Gastrocnemius medialis (tissue), 4 donors: ENCODE data around the gene PFN1. TPM values are rescaled to one million over a fixed set of nuclear protein-coding genes. Genes with fewer than 3 reads are reported as not detected.
A peak's percentile ranks its signal among the peaks of the same experiment; 100 is the strongest.

Experiments used
- ATAC-seq, 2 donors: fragments of 150-250 bp; one replicate each; pipeline ENCODE4 v1.9.1; 2016
- DNase-seq, 2 donors: peaks; one replicate each; pipeline ENCODE4 v3.0.0-alpha.2; 2019
- H3K27ac ChIP-seq, 4 donors: fragments of 200-600 bp; sonication (generic); 1 replicate in 1 of 4; 2 replicates in 3 of 4; pipeline ENCODE4 v1.5.1; 2016 to 2018; ENCODE audit warnings: mild to moderate bottlenecking in 2 of 4, moderate library complexity in 1 of 4
- H3K27me3 ChIP-seq, 3 donors: fragments of 200-600 bp; sonication (generic) in 2 of 3; 1 replicate in 1 of 3; 2 replicates in 2 of 3; pipeline versions ENCODE4 v1.5.1 to v1.6.0; 2016 to 2019; ENCODE audit warnings: mild to moderate bottlenecking in 1 of 3, moderate library complexity in 1 of 3
- H3K36me3 ChIP-seq, 2 donors: fragments of 200-600 bp; sonication (generic) in 1 of 2; one replicate each; pipeline ENCODE4 v1.5.1; 2017 to 2018
- H3K4me1 ChIP-seq, 2 donors: fragments of 200-600 bp; sonication (generic) in 1 of 2; one replicate each; pipeline ENCODE4 v1.5.1; 2016 to 2017; ENCODE audit warnings: mild to moderate bottlenecking in 2 of 2
- H3K4me3 ChIP-seq, 4 donors: fragments of 200-600 bp; sonication (generic) in 3 of 4; 1 replicate in 1 of 4; 2 replicates in 3 of 4; pipeline ENCODE4 v1.5.1; 2016 to 2019; ENCODE audit warnings: mild to moderate bottlenecking in 2 of 4
- H3K9me3 ChIP-seq, 3 donors: fragments of 200-600 bp; sonication (generic) in 2 of 3; 1 replicate in 1 of 3; 2 replicates in 2 of 3; pipeline ENCODE4 v1.5.1; 2016 to 2019
- CTCF ChIP-seq, 5 experiments: fragments of 450-650 bp in 3 of 5; fragments of 200-600 bp in 2 of 5; sonication (generic) in 2 of 5; IDR thresholded peaks in 4 of 5; conservative IDR thresholded peaks in 1 of 5; 1 replicate in 4 of 5; 2 replicates in 1 of 5; pipeline ENCODE4 v1.5.1; 2016 to 2019; ENCODE audit warnings: antibody characterized with exemption in 5 of 5, mild to moderate bottlenecking in 3 of 5, moderate library complexity in 3 of 5
- POLR2A ChIP-seq, 2 donors: fragments of 450-650 bp; IDR thresholded peaks; one replicate each; pipeline ENCODE4 v1.6.1; 2017; ENCODE audit warnings: antibody characterized with exemption in 2 of 2, mild to moderate bottlenecking in 2 of 2, moderate library complexity in 2 of 2
- in situ Hi-C, 4 donors: fragments of 200-750 bp; cut with MboI; loops; one replicate each; pipeline versions ENCODE4 v1.15.0 to v1.8.0; 2017; ENCODE audit warnings: low sequenced_read_pairs in 4 of 4
- intact Hi-C: fragments of 100-400 bp; cut with DNase I; formaldehyde crosslinking; loops from one replicate; pipeline ENCODE4 v1.15.1; 2023; ENCODE audit warnings: low total_unique reads
- total RNA-seq, 4 donors: library from RNA; depleted of rRNA; stranded (reverse); fragments of >200 nt; gene quantifications; one replicate each; pipeline versions ENCODE4 v1.1.0 to v1.2.3, GENCODE V29; 2016

PFN1 gene
- total RNA-seq, 4 donors from 2014 or later, result 304 to 750 (median 599) TPM

DNA sequence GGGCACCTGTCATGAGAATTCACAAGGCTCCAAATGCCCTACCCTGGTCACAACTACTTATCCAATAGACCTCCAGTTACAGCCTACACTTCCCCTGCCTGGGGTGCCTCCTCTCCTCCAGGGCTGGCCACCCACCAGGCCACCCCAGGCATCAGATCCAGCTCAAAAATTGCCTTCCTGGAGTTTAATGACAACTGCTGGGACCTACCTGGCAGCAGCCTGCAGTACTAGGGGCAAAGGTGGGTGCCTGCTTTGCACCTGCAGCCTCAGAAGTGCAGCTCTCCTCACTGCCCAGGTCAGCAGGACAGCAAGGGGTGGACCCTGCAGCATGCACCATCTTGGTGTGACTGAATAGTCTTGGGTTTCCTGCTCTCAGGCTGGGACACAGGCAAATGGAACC lies 12.7 kb downstream of the PFN1 start:
- Histone ChIP-seq H3K4me1 (peaks cover 32 to 41% of the 10 kb centered on the region in 2 donors), H3K36me3 (peaks cover 0 to 17% of the 10 kb centered on the region in 2 donors), H3K27ac (peak overlapping the region in 2 of 4 donors; percentile 57 to 94), H3K27me3 (no peaks in the 10 kb centered on the region), H3K9me3 (no peaks in the 10 kb centered on the region), H3K4me3 (no peak overlapping the region)
- intact Hi-C loops, result no loop called here
- ATAC-seq (no peak), DNase-seq (no peak)
- in situ Hi-C loops, result loop anchor here in 1 of 4 donors (5.0 kb wide), 1 partner anchor 47 kb away; no protein-coding TSS in a partner anchor
- TF ChIP-seq POLR2A (IDR thresholded peaks at IDR 0.05) (no peak), CTCF (IDR thresholded peaks at IDR 0.05 in 4 of 5, conservative IDR thresholded peaks at IDR 0.05 in 1 of 5) (no peak)

DNA sequence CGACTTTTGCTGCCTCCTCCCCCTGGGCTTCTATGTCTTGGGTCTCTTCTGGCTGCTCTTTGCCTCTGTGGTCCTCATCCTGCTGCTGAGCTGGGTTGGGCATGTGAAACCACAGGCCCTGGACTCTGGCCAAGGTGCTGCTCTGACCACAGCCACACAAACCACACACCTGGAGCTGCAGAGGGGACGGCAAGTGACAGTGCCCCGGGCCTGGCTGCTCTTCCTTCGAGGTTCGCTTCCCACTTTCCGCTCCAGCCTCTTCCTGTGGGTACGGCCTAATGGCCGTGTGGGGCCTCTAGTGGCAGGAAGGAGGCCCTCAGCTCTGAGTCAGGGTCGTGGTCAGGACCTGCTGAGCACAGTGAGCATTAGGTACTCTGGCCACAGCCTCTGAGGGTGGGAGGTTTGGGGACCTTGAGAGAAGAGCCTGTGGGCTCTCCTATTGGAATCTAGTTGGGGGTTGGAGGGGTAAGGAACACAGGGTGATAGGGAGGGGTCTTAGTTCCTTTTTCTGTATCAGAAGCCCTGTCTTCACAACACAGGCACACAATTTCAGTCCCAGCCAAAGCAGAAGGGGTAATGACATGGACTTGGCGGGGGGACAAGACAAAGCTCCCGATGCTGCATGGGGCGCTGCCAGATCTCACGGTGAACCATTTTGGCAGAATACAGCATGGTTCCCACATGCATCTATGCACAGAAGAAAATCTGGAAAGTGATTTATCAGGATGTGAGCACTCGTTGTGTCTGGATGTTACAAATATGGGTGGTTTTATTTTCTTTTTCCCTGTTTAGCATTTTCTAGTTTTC lies 14.0 kb downstream of the PFN1 start:
- H3K9me3 ChIP-seq, result no peaks in the 10 kb centered on the region
- ATAC-seq (no peak), DNase-seq (no peak)
- intact Hi-C loops, result no loop called here
- H3K4me1 ChIP-seq, result peaks cover 32 to 40% of the 10 kb centered on the region in 2 donors
- no peaks in the 10 kb centered on the region for H3K27me3 ChIP-seq
- H3K27ac ChIP-seq, result peak overlapping the region in 3 of 4 donors; percentile 14 to 48 (median 36)
- H3K4me3 ChIP-seq, result no peak overlapping the region
- TF ChIP-seq CTCF (IDR thresholded peaks at IDR 0.05 in 4 of 5, conservative IDR thresholded peaks at IDR 0.05 in 1 of 5), result no peak
- no peak for TF ChIP-seq POLR2A (IDR thresholded peaks at IDR 0.05)
- in situ Hi-C loops, result no loop called here
- peaks cover 0 to 17% of the 10 kb centered on the region in 2 donors for H3K36me3 ChIP-seq

- Histone ChIP-seq H3K4me1 (peaks cover 25 to 32% of the 10 kb centered on the region in 2 donors), H3K9me3 (no peaks in the 10 kb centered on the region), H3K4me3 (no peak overlapping the region), H3K36me3 (peaks cover 0 to 17% of the 10 kb centered on the region in 2 donors), H3K27ac (peak overlapping the region in 1 of 4 donors; percentile 48), H3K27me3 (no peaks in the 10 kb centered on the region)
- TF ChIP-seq POLR2A (IDR thresholded peaks at IDR 0.05), result no peak
- no peak for TF ChIP-seq CTCF (IDR thresholded peaks at IDR 0.05 in 4 of 5, conservative IDR thresholded peaks at IDR 0.05 in 1 of 5)
- in situ Hi-C loops, result no loop called here
- no peak for DNase-seq
- ATAC-seq, result no peak
- intact Hi-C loops, result no loop called here
Observed at GRCh38 chr17:4933646-4934045, 14.7 kb downstream of the PFN1 start.

DNA sequence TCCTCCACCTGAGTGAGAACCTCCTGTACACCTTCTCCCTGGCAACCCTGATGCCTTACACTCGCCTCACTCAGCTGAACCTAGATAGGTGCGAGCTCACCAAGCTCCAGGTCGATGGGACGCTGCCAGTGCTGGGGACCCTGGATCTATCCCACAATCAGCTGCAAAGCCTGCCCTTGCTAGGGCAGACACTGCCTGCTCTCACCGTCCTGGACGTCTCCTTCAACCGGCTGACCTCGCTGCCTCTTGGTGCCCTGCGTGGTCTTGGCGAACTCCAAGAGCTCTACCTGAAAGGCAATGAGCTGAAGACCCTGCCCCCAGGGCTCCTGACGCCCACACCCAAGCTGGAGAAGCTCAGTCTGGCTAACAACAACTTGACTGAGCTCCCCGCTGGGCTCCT lies 15.6 kb downstream of the PFN1 start:
- intact Hi-C loops, result no loop called here
- Histone ChIP-seq H3K4me1 (peaks cover 16 to 23% of the 10 kb centered on the region in 2 donors), H3K4me3 (no peak overlapping the region), H3K36me3 (peaks cover 0 to 10% of the 10 kb centered on the region in 2 donors), H3K27ac (no peak overlapping the region), H3K9me3 (no peaks in the 10 kb centered on the region), H3K27me3 (no peaks in the 10 kb centered on the region)
- no peak for TF ChIP-seq CTCF (IDR thresholded peaks at IDR 0.05 in 4 of 5, conservative IDR thresholded peaks at IDR 0.05 in 1 of 5)
- TF ChIP-seq POLR2A (IDR thresholded peaks at IDR 0.05), result no peak
- in situ Hi-C loops, result no loop called here
- DNase-seq (no peak), ATAC-seq (no peak)
